ENCODE measurements around the gene MSRB3. TPM values are rescaled to one million over a fixed set of nuclear protein-coding genes. Genes with fewer than 3 reads are reported as not detected.

MSRB3 gene
- total RNA-seq, 2 donors from 2014 or later: 3.6 to 14.5 TPM

GRCh38 chr12:65263777-65264176 is 14.7 kb upstream of the MSRB3 start:
- ATAC-seq: no peak
- no peak overlapping the region for H3K4me3 ChIP-seq
- no peak for DNase-seq
- no peaks in the 10 kb centered on the region for H3K27me3 ChIP-seq
- H3K9me3 ChIP-seq: no peaks in the 10 kb centered on the region
- 68 to 71% methylated on average over 4 of the region's 4 CpGs for WGBS, 2 donors
- H3K4me1 ChIP-seq: peaks cover 3% of the 10 kb centered on the region
- no peaks in the 10 kb centered on the region for H3K36me3 ChIP-seq (replicated peaks in 1 of 2; ENCODE audit: insufficient read depth in 1 of 2, low read depth in 2 of 2)
- intact Hi-C loops (cut with DNase I): no loop called here
- no peak overlapping the region for H3K27ac ChIP-seq
- TF ChIP-seq CTCF (IDR thresholded peaks at IDR 0.05): no peak
- TF ChIP-seq POLR2A (IDR thresholded peaks at IDR 0.05): no peak

DNA sequence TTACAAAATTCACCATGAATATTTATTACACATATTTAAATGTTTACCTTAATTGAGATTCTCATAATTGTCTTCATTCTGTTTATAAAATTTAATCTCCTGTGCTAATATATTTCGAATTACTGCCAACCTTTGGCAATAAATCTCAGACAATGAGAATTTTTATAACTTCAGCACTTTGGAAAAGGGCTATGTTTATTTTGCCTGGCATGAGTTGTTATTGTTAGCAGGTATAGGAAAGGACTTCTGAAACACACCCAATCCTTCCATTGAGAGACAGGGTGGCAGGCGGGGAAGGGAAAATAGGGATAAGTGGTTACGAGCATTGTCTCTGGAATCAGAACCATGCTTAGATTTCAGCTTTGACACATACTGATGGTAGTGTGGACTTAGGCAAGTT is 12.1 kb upstream of the MSRB3 start:
- no peak overlapping the region for H3K27ac ChIP-seq
- ATAC-seq (no peak), DNase-seq (no peak)
- no peaks in the 10 kb centered on the region for H3K36me3 ChIP-seq (replicated peaks in 1 of 2; ENCODE audit: insufficient read depth in 1 of 2, low read depth in 2 of 2)
- intact Hi-C loops (cut with DNase I): no loop called here
- H3K9me3 ChIP-seq: no peaks in the 10 kb centered on the region
- H3K4me3 ChIP-seq: no peak overlapping the region
- TF ChIP-seq POLR2A (IDR thresholded peaks at IDR 0.05): no peak
- TF ChIP-seq CTCF (IDR thresholded peaks at IDR 0.05): no peak
- no peaks in the 10 kb centered on the region for H3K27me3 ChIP-seq
- H3K4me1 ChIP-seq: peaks cover 3% of the 10 kb centered on the region
- 89 to 90% methylated on average over 3 of the region's 3 CpGs for WGBS, 2 donors

DNA sequence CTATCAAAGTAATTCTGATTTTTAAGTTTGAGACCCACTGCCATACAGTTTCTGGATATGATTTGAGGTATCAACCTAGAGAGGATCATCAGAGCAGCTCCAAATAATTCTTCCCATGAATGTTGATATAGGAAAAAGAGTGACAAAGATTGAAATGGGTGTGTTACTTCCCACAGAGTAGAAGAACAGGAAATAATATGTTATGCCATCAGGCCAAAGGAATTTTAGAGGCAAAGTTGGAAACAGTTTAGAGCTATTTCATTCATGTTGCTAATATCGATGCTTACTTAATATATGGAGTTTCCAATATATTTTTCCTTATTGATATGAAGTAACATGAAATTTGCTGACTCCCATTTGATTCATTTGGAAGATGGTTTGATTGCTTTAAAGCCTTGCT is 8.9 kb upstream of the MSRB3 start:
- no peaks in the 10 kb centered on the region for H3K9me3 ChIP-seq
- no peaks in the 10 kb centered on the region for H3K36me3 ChIP-seq (replicated peaks in 1 of 2; ENCODE audit: insufficient read depth in 1 of 2, low read depth in 2 of 2)
- H3K4me1 ChIP-seq: peaks cover 3% of the 10 kb centered on the region
- no peak overlapping the region for H3K27ac ChIP-seq
- H3K27me3 ChIP-seq: no peaks in the 10 kb centered on the region
- no peak for ATAC-seq
- intact Hi-C loops (cut with DNase I): no loop called here
- no peak overlapping the region for H3K4me3 ChIP-seq
- DNase-seq: no peak
- TF ChIP-seq CTCF (IDR thresholded peaks at IDR 0.05) (no peak), POLR2A (IDR thresholded peaks at IDR 0.05) (no peak)
- 67 to 79% methylated on average over 1 of the region's 1 CpG for WGBS, 2 donors

- Histone ChIP-seq H3K9me3 (no peaks in the 10 kb centered on the region), H3K4me3 (no peak overlapping the region), H3K4me1 (peaks cover 8% of the 10 kb centered on the region), H3K27ac (no peak overlapping the region), H3K36me3 (replicated peaks in 1 of 2; ENCODE audit: insufficient read depth in 1 of 2, low read depth in 2 of 2) (no peaks in the 10 kb centered on the region), H3K27me3 (no peaks in the 10 kb centered on the region)
- DNase-seq: no peak
- intact Hi-C loops (cut with DNase I): no loop called here
- TF ChIP-seq CTCF (IDR thresholded peaks at IDR 0.05) (no peak), POLR2A (IDR thresholded peaks at IDR 0.05) (no peak)
- ATAC-seq: no peak
- 74 to 79% methylated on average over 7 of the region's 7 CpGs for WGBS, 2 donors
Observed at GRCh38 chr12:65274602-65275272, 3.7 kb upstream of the MSRB3 start.

GRCh38 chr12:65275627-65276026 is 2.9 kb upstream of the MSRB3 start:
- Histone ChIP-seq H3K4me3 (no peak overlapping the region), H3K4me1 (peaks cover 8% of the 10 kb centered on the region), H3K27me3 (no peaks in the 10 kb centered on the region), H3K9me3 (no peaks in the 10 kb centered on the region), H3K36me3 (replicated peaks in 1 of 2; ENCODE audit: insufficient read depth in 1 of 2, low read depth in 2 of 2) (no peaks in the 10 kb centered on the region), H3K27ac (no peak overlapping the region)
- intact Hi-C loops (cut with DNase I): no loop called here
- TF ChIP-seq POLR2A (IDR thresholded peaks at IDR 0.05) (no peak), CTCF (IDR thresholded peaks at IDR 0.05) (no peak)
- no peak for ATAC-seq
- no peak for DNase-seq
- WGBS, 2 donors: 64 to 74% methylated on average over 3 of the region's 3 CpGs

Data from body of pancreas (tissue), 4 donors.